Body of pancreas (tissue), 4 donors: ENCODE results near the gene PAPPA. TPM values are rescaled to one million over a fixed set of nuclear protein-coding genes. Genes with fewer than 3 reads are reported as not detected.

Source experiments
- ATAC-seq: fragments of 150-250 bp; one replicate; pipeline ENCODE4 v1.9.1; 2016
- DNase-seq, 4 donors: peaks; one replicate each; pipeline ENCODE4 v3.0.0-alpha.2; 2019
- H3K27ac ChIP-seq, 4 donors: fragments of 200-600 bp; sonication (generic); 1 replicate in 3 of 4; 2 replicates in 1 of 4; pipeline versions ENCODE4 v1.5.1 to v1.6.1; 2016 to 2019; ENCODE audit warnings: mild to moderate bottlenecking in 1 of 4, mixed read lengths in 1 of 4, moderate library complexity in 1 of 4
- H3K27me3 ChIP-seq, 2 donors: fragments of 200-600 bp; sonication (generic); one replicate each; pipeline ENCODE4 v1.6.0; 2016; ENCODE audit warnings: mild to moderate bottlenecking in 1 of 2
- H3K36me3 ChIP-seq, 2 donors: fragments of 200-600 bp; sonication (generic); replicated peaks in 1 of 2; 2 replicates each; pipeline ENCODE4 v1.5.1; 2016; ENCODE audit warnings: low read depth in 2 of 2; ENCODE audit not compliant: insufficient read depth in 1 of 2
- H3K4me1 ChIP-seq: fragments of 200-600 bp; sonication (generic); one replicate; pipeline ENCODE4 v1.6.0; 2016
- H3K4me3 ChIP-seq, 2 donors: fragments of 200-600 bp; sonication (generic); 1 replicate in 1 of 2; 2 replicates in 1 of 2; pipeline ENCODE4 v1.5.1; 2016 to 2019
- H3K9me3 ChIP-seq, 3 donors: fragments of 200-600 bp; sonication (generic); 1 replicate in 2 of 3; 2 replicates in 1 of 3; pipeline ENCODE4 v1.5.1; 2016
- CTCF ChIP-seq, 7 experiments: fragments of 450-650 bp in 4 of 7; fragments of 200-600 bp in 3 of 7; sonication (generic) in 3 of 7; IDR thresholded peaks; one replicate each; pipeline ENCODE4 v1.5.1; 2016 to 2019; ENCODE audit warnings: antibody characterized with exemption in 7 of 7
- POLR2A ChIP-seq, 3 donors: fragments of 450-650 bp; IDR thresholded peaks; one replicate each; pipeline ENCODE4 v1.6.1; 2016; ENCODE audit warnings: antibody characterized with exemption in 3 of 3, mild to moderate bottlenecking in 2 of 3
- WGBS, 2 donors: methylation state at CpG; one replicate each; pipeline ENCODE4 v1.1.5; 2017; 5-methylcytosine and 5-hydroxymethylcytosine counted together
- intact Hi-C: fragments of 100-400 bp; cut with DNase I; formaldehyde crosslinking; loops from one replicate; pipeline ENCODE4 v1.15.1; 2023
- total RNA-seq, 2 donors: library from RNA; depleted of rRNA; stranded (reverse); fragments of >200 nt; gene quantifications; one replicate each; pipeline ENCODE4 v1.1.0, GENCODE V29; 2016

Gene PAPPA
- total RNA-seq, 2 donors from 2014 or later = 1.0 to 2.0 TPM

- no peaks in the 10 kb centered on the region for H3K9me3 ChIP-seq
- intact Hi-C loops = no loop called here
- ATAC-seq (no peak), DNase-seq (no peak)
- no peaks in the 10 kb centered on the region for H3K27me3 ChIP-seq
- H3K4me3 ChIP-seq = no peak overlapping the region
- TF ChIP-seq CTCF (IDR thresholded peaks at IDR 0.05) (no peak), POLR2A (IDR thresholded peaks at IDR 0.05) (no peak)
- H3K36me3 ChIP-seq = no peaks in the 10 kb centered on the region
- no peaks in the 10 kb centered on the region for H3K4me1 ChIP-seq
- H3K27ac ChIP-seq = no peak overlapping the region
- 66 to 69% methylated on average over 5 of the region's 5 CpGs for WGBS, 2 donors
These were observed 48.8 kb downstream of the PAPPA start for GRCh38 chr9:116202219-116202912.

- TF ChIP-seq CTCF (IDR thresholded peaks at IDR 0.05) = no peak
- no peak for TF ChIP-seq POLR2A (IDR thresholded peaks at IDR 0.05)
- no peak overlapping the region for H3K4me3 ChIP-seq
- H3K9me3 ChIP-seq = no peaks in the 10 kb centered on the region
- no peaks in the 10 kb centered on the region for H3K27me3 ChIP-seq
- no peaks in the 10 kb centered on the region for H3K36me3 ChIP-seq
- intact Hi-C loops = no loop called here
- WGBS, 2 donors = 67 to 75% methylated on average over 5 of the region's 5 CpGs
- DNase-seq = no peak
- H3K27ac ChIP-seq = no peak overlapping the region
- no peak for ATAC-seq
- H3K4me1 ChIP-seq = no peaks in the 10 kb centered on the region
These were observed 50.8 kb downstream of the PAPPA start for GRCh38 chr9:116204252-116204882.

GRCh38 chr9:116207371-116208111 is 54.0 kb downstream of the PAPPA start:
- no peak for DNase-seq

GRCh38 chr9:116208417-116209232 is 55.0 kb downstream of the PAPPA start:
- H3K4me1 ChIP-seq = no peaks in the 10 kb centered on the region
- TF ChIP-seq CTCF (IDR thresholded peaks at IDR 0.05) (no peak), POLR2A (IDR thresholded peaks at IDR 0.05) (no peak)
- H3K27ac ChIP-seq = no peak overlapping the region
- H3K27me3 ChIP-seq = no peaks in the 10 kb centered on the region
- no peaks in the 10 kb centered on the region for H3K36me3 ChIP-seq
- ATAC-seq = no peak
- WGBS, 2 donors = 73 to 74% methylated on average over 5 of the region's 5 CpGs
- intact Hi-C loops = no loop called here
- no peak overlapping the region for H3K4me3 ChIP-seq
- no peak for DNase-seq
- H3K9me3 ChIP-seq = no peaks in the 10 kb centered on the region

More at GRCh38 chr9:116207371-116208111, 54.0 kb downstream of the PAPPA start:
- Histone ChIP-seq H3K9me3 (no peaks in the 10 kb centered on the region), H3K4me1 (no peaks in the 10 kb centered on the region), H3K36me3 (no peaks in the 10 kb centered on the region), H3K27me3 (no peaks in the 10 kb centered on the region), H3K4me3 (no peak overlapping the region), H3K27ac (no peak overlapping the region)
- TF ChIP-seq CTCF (IDR thresholded peaks at IDR 0.05) (no peak), POLR2A (IDR thresholded peaks at IDR 0.05) (no peak)
- intact Hi-C loops = no loop called here
- ATAC-seq = no peak
- WGBS, 2 donors = 85 to 89% methylated on average over 4 of the region's 4 CpGs
